Measurements from ENCODE around the gene PODN. TPM values are rescaled to one million over a fixed set of nuclear protein-coding genes. Genes with fewer than 3 reads are reported as not detected.

PODN gene
- 10 to 100 TPM; 36.5 to 62.4 (median 48.9) TPM for total RNA-seq
- polyA plus RNA-seq, result 40.7 TPM
- long read RNA-seq, donor 1, transcript PODN-201 (11 exons, 3,010 nt), result major isoform, 52 of 107 reads
- long read RNA-seq, donor 1, partial matches to known transcripts, result 34 of 107 reads
- long read RNA-seq, donor 1, other reads (novel, unspliced or antisense), result 21 of 107 reads
- long read RNA-seq, donor 2, transcript PODN-201 (11 exons, 3,010 nt), result major isoform, 26 of 40 reads
- long read RNA-seq, donor 2, partial matches to known transcripts, result 5 of 40 reads
- long read RNA-seq, donor 2, other reads (novel, unspliced or antisense), result 9 of 40 reads
- long read RNA-seq, donor 3, transcript PODN-201 (11 exons, 3,010 nt), result major isoform, 33 of 76 reads
- long read RNA-seq, donor 3, partial matches to known transcripts, result 24 of 76 reads
- long read RNA-seq, donor 3, other reads (novel, unspliced or antisense), result 18 of 76 reads
- long read RNA-seq, donor 4, transcript PODN-201 (11 exons, 3,010 nt), result major isoform, 12 of 43 reads
- long read RNA-seq, donor 4, partial matches to known transcripts, result 15 of 43 reads
- long read RNA-seq, donor 4, other reads (novel, unspliced or antisense), result 15 of 43 reads

GRCh38 chr1:53061859-53062707, at the start of gene PODN:
TSS of gene PODN (plus strand) at chr1:53062213. CDS start at chr1:53069856, 7,643 bp downstream.
- DNase-seq, result peak; percentile 70 to 89 (median 83)
- H3K9me3 ChIP-seq (ENCODE audit: control insufficient read depth, low read length), result no peaks in the 10 kb centered on the region
- H3K27ac ChIP-seq (ENCODE audit: low read length), result peak within 1 kb of the TSS; percentile 6
- H3K4me1 ChIP-seq (ENCODE audit: control insufficient read depth, insufficient read depth, low read length), result peaks cover under 1% of the 10 kb centered on the region
- peak within 1 kb of the TSS; percentile 66 for H3K4me3 ChIP-seq (ENCODE audit: low read length)
- H3K27me3 ChIP-seq (ENCODE audit: control insufficient read depth, insufficient read depth), result no peaks in the 10 kb centered on the region
- under 1% methylated on average over 73 of the region's 73 CpGs for WGBS
- ATAC-seq, result peak; percentile 48 to 61
- intact Hi-C loops (cut with DNase I), result loop anchor here in 1 of 4 donors (10.0 kb wide), 1 partner anchor 47 kb away; no protein-coding TSS in a partner anchor

GRCh38 chr1:53014791-53015507, 47.1 kb upstream of the PODN start:
- H3K9me3 ChIP-seq (ENCODE audit: control insufficient read depth, low read length), result no peaks in the 10 kb centered on the region
- 2% methylated on average over 9 of the region's 9 CpGs for WGBS

DNA sequence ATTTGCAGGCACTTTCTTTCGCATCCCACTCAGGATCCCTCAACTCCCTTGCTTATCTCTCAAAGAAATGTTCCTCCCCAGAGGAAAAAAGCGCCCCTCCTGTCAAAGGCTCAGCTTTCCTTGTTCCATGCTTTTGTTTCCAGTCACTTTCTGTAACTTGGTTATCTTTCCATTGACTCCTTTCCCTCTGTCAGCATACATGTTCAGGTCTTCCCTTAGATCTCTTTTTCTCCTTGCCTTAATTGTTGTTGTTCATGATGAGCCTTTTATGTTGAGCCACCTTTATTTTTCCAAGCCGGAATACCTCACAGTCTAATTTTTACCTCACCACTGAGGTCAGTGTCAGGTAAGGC, 46.5 kb upstream of the PODN start:
- DNase-seq (no peak), ATAC-seq (peak in 1 of 2 donors; percentile 20)
- Histone ChIP-seq H3K4me1 (ENCODE audit: control insufficient read depth, insufficient read depth, low read length) (peaks cover 2% of the 10 kb centered on the region), H3K9me3 (ENCODE audit: control insufficient read depth, low read length) (no peaks in the 10 kb centered on the region), H3K27ac (ENCODE audit: low read length) (peak overlapping the region; percentile 51), H3K4me3 (ENCODE audit: low read length) (peak overlapping the region; percentile 96), H3K27me3 (ENCODE audit: control insufficient read depth, insufficient read depth) (no peaks in the 10 kb centered on the region)
- intact Hi-C loops (cut with DNase I), result loop anchor here in 1 of 4 donors (10.0 kb wide), 1 partner anchor 49 kb away; the partner anchor contains the start of gene PODN
- 25% methylated on average over 3 of the region's 3 CpGs for WGBS

More at GRCh38 chr1:53014791-53015507, 47.1 kb upstream of the PODN start:
- intact Hi-C loops (cut with DNase I), result loop anchor here in 1 of 4 donors (10.0 kb wide), 1 partner anchor 50 kb away; the partner anchor contains the start of gene PODN
- Histone ChIP-seq H3K27ac (ENCODE audit: low read length) (peak overlapping the region; percentile 66), H3K4me1 (ENCODE audit: control insufficient read depth, insufficient read depth, low read length) (peaks cover 2% of the 10 kb centered on the region), H3K4me3 (ENCODE audit: low read length) (peak overlapping the region; percentile 96), H3K27me3 (ENCODE audit: control insufficient read depth, insufficient read depth) (no peaks in the 10 kb centered on the region)
- DNase-seq (peak; percentile 75 to 82 (median 82)), ATAC-seq (peak; percentile 96 to 97)

DNA sequence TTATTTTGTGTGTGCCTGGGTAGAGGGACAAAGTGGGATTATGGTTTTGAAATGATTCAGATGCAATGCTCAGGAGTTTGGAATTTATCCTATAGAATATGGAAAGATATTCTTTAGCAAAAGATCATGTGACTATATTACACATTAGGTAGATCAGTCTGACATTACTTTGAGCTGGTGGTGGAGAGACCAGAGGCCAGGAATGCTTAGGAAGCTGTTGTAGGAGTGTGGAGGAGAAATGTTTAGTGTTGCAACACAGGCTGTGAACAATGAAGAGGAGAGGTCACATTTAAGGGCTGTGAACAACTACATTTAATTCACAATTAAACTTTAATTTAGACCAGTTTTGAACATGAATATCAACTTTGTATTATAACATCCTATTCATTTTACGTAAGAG, 45.3 kb upstream of the PODN start:
- Histone ChIP-seq H3K4me3 (ENCODE audit: low read length) (peak overlapping the region; percentile 96), H3K27ac (ENCODE audit: low read length) (no peak overlapping the region), H3K4me1 (ENCODE audit: control insufficient read depth, insufficient read depth, low read length) (peaks cover 2% of the 10 kb centered on the region), H3K9me3 (ENCODE audit: control insufficient read depth, low read length) (no peaks in the 10 kb centered on the region), H3K27me3 (ENCODE audit: control insufficient read depth, insufficient read depth) (no peaks in the 10 kb centered on the region)
- intact Hi-C loops (cut with DNase I), result loop anchor here in 1 of 4 donors (10.0 kb wide), 1 partner anchor 48 kb away; the partner anchor contains the start of gene PODN
- WGBS, result 90% methylated on average over 1 of the region's 1 CpG
- DNase-seq (no peak), ATAC-seq (no peak)

DNA sequence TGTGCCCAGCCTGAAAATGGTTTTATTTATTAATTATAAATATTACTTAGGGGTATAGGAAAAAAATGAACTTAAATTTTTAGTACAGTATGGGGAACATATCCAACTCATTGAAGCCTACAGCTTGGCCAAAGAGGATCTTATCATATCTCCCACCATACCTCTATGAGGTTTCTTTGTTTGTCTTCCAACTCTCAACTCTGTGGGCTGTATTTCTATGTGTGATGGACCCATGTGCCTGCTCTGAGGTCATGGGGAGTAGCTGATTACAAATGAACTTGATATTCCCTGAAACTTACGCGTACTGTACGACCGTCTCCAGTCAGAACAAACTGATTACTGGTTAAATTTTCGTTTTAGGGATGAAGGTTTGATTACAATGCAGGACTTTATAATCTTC, 41.4 kb upstream of the PODN start:
- no peak overlapping the region for H3K27ac ChIP-seq (ENCODE audit: low read length)
- WGBS, result 70% methylated on average over 5 of the region's 5 CpGs
- H3K4me1 ChIP-seq (ENCODE audit: control insufficient read depth, insufficient read depth, low read length), result no peaks in the 10 kb centered on the region
- no peak overlapping the region for H3K4me3 ChIP-seq (ENCODE audit: low read length)
- no peaks in the 10 kb centered on the region for H3K27me3 ChIP-seq (ENCODE audit: control insufficient read depth, insufficient read depth)
- intact Hi-C loops (cut with DNase I), result no loop called here
- no peaks in the 10 kb centered on the region for H3K9me3 ChIP-seq (ENCODE audit: control insufficient read depth, low read length)
- ATAC-seq (no peak), DNase-seq (no peak)

DNA sequence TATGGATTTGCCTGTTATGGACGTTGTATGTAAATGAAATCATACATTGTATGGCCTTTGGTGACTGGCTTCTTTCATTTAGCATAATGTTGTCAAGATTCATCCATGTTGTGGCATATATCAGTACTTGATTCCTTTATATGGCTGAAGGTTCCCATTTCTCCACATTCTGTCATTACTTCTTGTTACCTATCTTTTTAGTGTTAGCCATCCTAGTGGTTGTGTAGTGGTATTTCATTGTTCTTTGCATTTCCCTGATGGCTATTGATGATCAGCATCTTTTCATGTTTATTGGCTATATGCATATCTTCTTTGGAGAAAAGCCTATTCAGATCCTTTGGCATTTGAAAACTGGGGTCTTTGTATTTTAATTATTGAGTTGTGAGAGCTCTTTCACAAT, 39.8 kb upstream of the PODN start:
- no peaks in the 10 kb centered on the region for H3K9me3 ChIP-seq (ENCODE audit: control insufficient read depth, low read length)
- H3K4me1 ChIP-seq (ENCODE audit: control insufficient read depth, insufficient read depth, low read length), result no peaks in the 10 kb centered on the region
- 91% methylated on average over 1 of the region's 1 CpG for whole genome bisulfite sequencing
- DNase-seq, result no peak
- no peak overlapping the region for H3K27ac ChIP-seq (ENCODE audit: low read length)
- intact Hi-C loops (cut with DNase I), result no loop called here
- H3K27me3 ChIP-seq (ENCODE audit: control insufficient read depth, insufficient read depth), result no peaks in the 10 kb centered on the region
- H3K4me3 ChIP-seq (ENCODE audit: low read length), result no peak overlapping the region
- ATAC-seq, result no peak

- no peaks in the 10 kb centered on the region for H3K9me3 ChIP-seq (ENCODE audit: control insufficient read depth, low read length)
- no peaks in the 10 kb centered on the region for H3K4me1 ChIP-seq (ENCODE audit: control insufficient read depth, insufficient read depth, low read length)
- peak overlapping the region; percentile 57 for H3K27ac ChIP-seq (ENCODE audit: low read length)
- WGBS, result 79% methylated on average over 3 of the region's 3 CpGs
- intact Hi-C loops (cut with DNase I), result no loop called here
- H3K27me3 ChIP-seq (ENCODE audit: control insufficient read depth, insufficient read depth), result no peaks in the 10 kb centered on the region
- no peak overlapping the region for H3K4me3 ChIP-seq (ENCODE audit: low read length)
- ATAC-seq (no peak), DNase-seq (no peak)
Measured at GRCh38 chr1:53023546-53023945, 38.5 kb upstream of the PODN start.

- no peaks in the 10 kb centered on the region for H3K27me3 ChIP-seq (ENCODE audit: control insufficient read depth, insufficient read depth)
- H3K4me3 ChIP-seq (ENCODE audit: low read length), result no peak overlapping the region
- intact Hi-C loops (cut with DNase I), result no loop called here
- H3K9me3 ChIP-seq (ENCODE audit: control insufficient read depth, low read length), result no peaks in the 10 kb centered on the region
- H3K27ac ChIP-seq (ENCODE audit: low read length), result no peak overlapping the region
- no peaks in the 10 kb centered on the region for H3K4me1 ChIP-seq (ENCODE audit: control insufficient read depth, insufficient read depth, low read length)
- ATAC-seq, result no peak
- DNase-seq, result no peak
Measured at GRCh38 chr1:53024117-53024516, 37.9 kb upstream of the PODN start.

- Histone ChIP-seq H3K4me1 (ENCODE audit: control insufficient read depth, insufficient read depth, low read length) (no peaks in the 10 kb centered on the region), H3K27ac (ENCODE audit: low read length) (peak overlapping the region; percentile 87), H3K4me3 (ENCODE audit: low read length) (no peak overlapping the region), H3K9me3 (ENCODE audit: control insufficient read depth, low read length) (no peaks in the 10 kb centered on the region), H3K27me3 (ENCODE audit: control insufficient read depth, insufficient read depth) (no peaks in the 10 kb centered on the region)
- intact Hi-C loops (cut with DNase I), result no loop called here
- WGBS, result 21% methylated on average over 2 of the region's 2 CpGs
- peak; percentile 67 to 80 (median 74) for DNase-seq
- ATAC-seq, result peak; percentile 93
Measured at GRCh38 chr1:53025034-53025768, 36.8 kb upstream of the PODN start.

DNA sequence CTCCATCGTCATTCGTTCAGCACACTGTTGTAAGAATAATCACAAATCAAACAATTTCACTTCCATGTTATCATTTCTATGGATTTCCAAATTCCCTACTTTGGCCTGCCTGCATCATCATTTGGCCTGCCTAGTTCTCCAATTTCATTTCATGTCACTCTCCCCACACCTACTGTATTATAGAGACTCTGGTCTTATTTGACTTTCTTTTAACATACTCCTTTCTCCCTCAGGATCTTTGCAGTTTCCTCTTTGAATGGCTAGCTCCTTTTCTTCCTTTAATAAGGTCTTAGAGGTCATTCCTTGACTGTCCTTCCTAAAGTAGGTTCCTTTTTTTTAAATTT, 36.3 kb upstream of the PODN start:
- WGBS, result 39% methylated on average over 2 of the region's 2 CpGs
- ATAC-seq, result peak in 1 of 2 donors; percentile 21
- intact Hi-C loops (cut with DNase I), result no loop called here
- no peak overlapping the region for H3K4me3 ChIP-seq (ENCODE audit: low read length)
- peak overlapping the region; percentile 87 for H3K27ac ChIP-seq (ENCODE audit: low read length)
- H3K27me3 ChIP-seq (ENCODE audit: control insufficient read depth, insufficient read depth), result no peaks in the 10 kb centered on the region
- no peaks in the 10 kb centered on the region for H3K4me1 ChIP-seq (ENCODE audit: control insufficient read depth, insufficient read depth, low read length)
- no peaks in the 10 kb centered on the region for H3K9me3 ChIP-seq (ENCODE audit: control insufficient read depth, low read length)
- no peak for DNase-seq
